GM19372 (cell line): ENCODE measurements around the gene ZC3H18.

ENCODE experiments used
- ATAC-seq: cut with Tn5 transposase; IDR thresholded peaks from one replicate; pipeline ENCODE4 v1.9.1; 2021; ENCODE audit warnings: mild to moderate bottlenecking, low read depth, moderate library complexity; ENCODE audit not compliant: unreplicated experiment

Gene ZC3H18

DNA sequence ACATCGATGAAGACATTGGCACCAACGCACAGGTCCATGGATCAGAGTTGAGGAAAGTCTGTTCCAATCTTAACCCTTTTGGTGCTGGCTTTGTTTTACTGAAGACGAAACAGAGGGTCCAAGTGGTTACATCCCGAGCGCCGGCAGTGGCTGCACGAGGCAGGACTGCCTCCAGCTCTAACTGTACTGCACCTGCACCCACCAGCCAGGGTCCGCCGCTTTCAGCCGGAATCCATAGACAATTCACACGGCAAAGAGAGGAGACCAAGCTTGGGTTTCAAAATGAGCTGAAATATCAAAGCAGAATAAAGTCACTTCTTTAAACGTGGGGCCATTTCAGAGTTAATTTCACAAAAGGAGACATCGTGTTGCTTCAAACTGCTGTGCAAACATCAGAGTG is 21.2 kb upstream of the ZC3H18 start:
- no peak for ATAC-seq

DNA sequence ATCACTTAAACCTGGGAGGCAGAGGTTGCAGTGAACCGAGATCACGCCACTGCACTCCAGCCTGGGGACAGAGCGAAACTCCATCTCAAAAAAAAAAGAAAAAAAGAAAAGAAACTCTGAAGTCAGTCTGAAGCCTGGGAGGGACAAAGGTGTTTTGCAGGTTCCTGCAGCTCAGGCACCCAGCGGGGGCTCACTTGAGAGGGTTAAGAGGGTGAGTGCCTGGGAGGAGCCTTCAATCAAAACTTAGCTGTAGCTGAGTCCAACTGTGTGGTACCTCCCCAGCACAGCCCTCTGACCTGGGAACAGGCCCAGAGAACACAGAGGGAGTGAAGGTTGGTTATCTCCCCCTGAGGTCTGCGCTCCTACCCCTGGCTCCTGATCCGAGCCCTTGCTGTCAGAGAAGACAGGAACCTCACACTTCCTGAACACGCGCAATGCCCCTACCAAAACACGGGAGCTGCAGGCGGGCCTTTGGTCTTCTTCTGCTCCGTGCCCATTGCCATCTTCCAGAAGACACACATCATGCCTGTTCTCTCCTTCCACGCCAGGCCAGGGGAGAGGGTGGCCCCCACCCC is 20.4 kb upstream of the ZC3H18 start:
- ATAC-seq, result no peak

DNA sequence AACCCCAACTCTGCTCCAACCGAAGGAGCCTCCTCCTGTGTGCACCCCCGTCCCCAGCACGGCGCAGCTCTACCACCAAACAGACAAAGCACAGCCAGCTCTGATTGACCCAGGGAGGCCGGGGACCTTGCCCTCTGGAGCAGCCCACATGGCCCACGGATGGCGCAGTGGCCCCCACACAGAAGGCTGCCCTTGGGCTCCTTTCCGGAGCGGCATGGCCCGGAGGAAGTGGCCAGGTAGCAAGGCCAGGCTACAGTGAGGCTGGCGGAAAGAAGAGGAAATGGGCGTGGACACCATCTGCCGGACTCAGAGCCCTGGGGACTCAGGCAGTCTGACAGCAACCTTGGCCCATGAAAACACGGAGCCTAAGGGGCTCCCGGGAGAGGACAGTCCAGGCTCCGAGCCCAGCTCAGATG is 19.9 kb upstream of the ZC3H18 start:
- ATAC-seq, result no peak

DNA sequence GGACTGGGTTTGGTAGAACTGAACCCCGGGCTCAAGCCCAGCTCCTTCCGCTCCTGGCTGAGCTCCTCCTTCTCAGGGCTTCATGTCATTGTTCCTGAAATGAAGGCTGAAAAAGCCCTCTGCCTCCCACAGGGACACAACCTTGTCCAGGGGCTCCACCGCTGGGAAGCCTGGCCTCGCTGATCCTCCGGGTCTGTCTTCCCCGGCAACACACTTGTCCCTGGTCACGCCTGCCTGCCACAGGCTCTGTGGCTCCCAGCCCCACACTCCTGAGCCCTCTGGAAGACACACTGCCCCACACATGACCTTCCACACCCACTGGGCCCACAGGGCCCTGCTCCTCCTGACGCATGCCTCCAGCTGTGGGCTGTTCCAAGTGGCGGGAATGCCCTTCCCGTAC is 18.0 kb upstream of the ZC3H18 start:
- ATAC-seq, result no peak

DNA sequence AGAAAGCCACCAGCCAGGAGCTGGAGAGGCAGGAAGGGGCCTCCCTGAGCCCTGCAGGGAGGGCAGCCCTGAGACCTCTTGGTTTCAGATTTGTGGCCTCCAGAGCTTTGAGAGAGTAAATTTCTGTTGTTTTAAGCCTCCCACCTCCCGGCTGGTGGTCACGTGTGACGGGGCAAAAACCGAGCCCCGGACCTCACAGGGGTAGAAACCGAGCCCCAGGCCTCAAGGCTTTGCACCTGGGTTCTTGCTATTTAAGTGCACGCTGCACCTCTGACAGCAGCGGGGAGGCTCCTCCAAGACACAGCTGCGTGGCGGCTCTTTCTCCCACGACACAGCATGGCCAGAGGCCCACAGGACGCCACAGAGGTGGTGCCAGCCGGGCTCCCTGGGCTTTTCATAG is 17.4 kb upstream of the ZC3H18 start:
- no peak for ATAC-seq

DNA sequence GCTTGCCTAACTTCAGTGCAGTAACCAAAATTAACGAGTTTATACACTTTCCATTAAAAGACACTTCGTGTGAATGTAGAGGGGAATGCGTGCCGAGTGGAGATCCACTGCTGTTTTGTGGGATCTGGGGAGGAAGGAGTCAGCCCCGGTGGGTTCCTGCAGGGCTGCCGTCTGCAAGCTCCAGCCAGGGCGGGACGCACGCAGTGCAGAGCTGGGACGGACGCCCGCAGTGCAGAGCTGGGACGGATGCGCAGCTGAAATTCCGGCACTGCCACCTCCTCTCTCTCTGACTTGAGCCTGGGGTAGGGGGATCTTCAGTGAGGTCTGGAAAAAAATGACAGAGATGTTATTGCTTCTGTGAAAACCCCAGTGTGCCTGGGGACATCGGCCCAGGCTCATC is 16.5 kb upstream of the ZC3H18 start:
- ATAC-seq, result no peak

DNA sequence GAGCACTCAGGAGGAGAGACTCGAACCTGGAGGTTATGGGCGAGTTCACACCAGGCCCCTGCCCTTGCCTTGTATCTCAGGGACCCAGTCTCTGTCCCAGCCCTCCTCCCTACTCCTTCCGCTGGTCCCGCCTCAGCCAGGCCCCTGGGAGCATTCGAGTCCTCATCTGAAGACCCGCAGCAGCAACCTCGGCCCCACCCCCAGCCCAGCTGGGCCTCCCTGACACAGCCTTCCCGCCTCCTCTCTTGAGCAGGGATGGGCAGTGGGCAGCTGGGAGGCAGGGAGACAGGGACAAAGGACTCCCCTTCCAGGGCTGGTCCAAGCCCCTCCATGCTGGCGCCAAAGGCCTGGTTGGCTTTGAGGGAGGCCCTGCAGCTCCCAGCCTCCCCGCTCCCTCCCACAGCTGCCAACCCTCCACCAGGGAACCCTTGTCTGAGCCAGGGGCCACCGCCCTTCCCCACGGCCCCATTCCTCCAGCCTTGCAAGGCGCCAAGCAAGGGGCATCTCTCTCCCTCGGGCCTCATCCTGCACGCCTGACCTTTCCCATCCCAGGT is 15.4 kb upstream of the ZC3H18 start:
- no peak for ATAC-seq

DNA sequence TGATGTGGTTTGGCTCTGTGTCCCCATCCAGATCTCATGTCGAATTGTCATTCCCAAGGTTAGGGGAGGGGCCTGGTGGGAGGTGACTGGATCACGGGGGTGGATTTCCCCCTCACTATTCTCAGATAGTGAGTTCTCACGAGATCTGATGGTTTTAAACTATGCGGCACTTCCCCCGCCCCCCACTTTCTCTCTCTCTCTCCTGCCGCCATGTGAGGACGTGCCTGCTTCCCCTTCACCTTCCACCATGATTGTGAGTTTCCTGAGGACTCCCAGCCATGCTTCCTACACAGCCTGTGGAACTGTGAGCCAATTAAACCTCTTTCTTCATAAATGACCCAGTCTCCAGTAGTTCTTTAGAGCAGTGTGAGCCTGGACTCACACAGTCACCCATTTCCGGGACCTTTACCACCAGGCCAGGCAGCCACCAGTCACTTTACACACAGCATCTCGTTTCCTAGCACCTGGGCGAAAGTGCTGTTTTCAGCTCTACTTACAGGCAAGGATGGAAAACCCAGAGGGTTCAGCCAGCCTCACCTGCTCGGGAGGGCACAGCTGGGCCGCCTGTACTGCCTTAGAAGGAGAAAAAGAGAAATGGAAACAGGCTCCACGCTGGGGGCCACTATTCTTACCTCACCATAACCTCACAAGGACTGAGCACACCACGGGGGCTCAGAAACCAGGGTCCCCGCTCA is 13.8 kb upstream of the ZC3H18 start:
- no peak for ATAC-seq

DNA sequence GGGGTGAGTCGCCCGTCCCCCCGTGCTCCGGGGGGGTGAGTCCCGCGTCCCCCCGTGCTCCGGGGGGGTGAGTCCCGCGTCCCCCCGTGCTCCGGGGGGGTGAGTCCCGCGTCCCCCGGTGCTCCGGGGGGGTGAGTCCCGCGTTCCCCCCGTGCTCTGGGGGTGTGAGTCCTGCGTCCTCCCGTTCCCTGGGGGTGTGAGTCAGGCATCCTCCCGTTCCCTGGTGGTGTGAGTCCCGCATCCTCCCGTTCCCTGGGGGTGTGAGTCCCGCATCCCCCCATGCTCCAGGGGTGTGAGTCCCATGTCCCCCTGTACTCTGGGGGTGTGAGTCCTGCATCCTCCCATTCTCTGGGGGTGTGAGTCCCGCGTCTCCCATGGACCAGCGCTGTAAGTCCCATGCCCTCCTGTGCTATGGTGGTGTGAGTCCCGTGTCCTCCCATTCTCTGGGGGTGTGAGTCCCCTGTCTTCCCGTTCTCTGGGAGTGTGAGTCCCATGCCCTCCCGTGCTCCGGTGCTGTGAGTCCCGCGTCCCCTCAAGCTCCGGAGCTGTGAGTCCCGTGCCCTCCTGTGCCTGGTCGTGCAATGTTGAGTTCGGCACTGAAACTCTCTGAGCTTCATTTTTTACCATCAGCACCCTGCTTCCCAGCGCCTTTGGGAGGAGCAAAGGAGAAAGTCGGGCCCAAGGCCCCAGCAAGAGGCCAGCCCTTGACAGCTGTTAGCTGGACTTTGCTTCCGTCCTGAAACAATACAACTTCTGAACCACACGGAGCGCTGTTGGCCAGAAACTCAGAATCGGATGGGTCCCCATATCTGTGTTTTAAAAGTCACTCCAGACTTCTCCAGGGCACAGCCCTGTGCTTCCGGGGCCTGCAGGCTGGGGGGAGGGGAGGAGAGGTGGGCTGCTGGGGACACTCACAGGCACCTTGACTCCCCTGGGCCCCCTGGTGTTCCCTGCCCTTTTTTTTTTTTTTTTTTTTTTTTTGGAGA is 11.5 kb upstream of the ZC3H18 start:
- ATAC-seq, result no peak

DNA sequence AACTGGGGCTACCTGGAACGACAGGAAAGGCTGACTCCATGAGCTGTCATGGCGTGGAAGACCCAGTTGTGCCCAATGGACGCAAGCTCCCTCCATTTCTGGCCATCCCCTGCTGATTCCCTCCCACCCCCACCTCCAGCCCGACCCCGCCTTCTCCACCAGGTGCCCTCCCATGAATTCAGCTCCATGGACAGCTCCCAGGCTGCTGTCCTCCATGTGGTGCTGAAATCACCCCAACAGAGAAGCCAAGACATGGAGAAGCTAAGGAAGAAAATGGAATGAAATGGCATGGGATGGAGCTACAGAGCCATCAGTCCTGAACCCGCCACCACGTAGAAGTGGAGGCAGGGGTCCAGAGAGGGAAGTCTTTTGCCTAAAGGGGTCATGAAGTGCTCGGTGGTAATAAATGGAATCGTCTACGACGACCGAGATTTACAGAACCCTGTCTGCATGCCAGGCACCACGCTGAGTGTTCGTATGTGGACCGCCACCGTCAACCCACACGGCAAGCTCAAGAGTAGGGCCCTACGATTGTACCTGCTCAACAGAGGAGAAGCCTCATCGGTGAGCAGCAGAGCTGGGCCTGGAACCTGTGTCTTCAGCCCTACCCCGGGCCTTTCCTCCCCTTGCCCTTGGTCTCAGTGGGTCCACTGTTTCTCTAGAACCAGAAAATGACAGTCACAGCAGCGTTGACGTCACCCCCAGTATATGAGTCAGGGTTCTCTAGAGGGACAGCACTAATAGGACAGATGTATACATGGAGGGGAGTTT is 9.3 kb upstream of the ZC3H18 start:
- ATAC-seq, result no peak

DNA sequence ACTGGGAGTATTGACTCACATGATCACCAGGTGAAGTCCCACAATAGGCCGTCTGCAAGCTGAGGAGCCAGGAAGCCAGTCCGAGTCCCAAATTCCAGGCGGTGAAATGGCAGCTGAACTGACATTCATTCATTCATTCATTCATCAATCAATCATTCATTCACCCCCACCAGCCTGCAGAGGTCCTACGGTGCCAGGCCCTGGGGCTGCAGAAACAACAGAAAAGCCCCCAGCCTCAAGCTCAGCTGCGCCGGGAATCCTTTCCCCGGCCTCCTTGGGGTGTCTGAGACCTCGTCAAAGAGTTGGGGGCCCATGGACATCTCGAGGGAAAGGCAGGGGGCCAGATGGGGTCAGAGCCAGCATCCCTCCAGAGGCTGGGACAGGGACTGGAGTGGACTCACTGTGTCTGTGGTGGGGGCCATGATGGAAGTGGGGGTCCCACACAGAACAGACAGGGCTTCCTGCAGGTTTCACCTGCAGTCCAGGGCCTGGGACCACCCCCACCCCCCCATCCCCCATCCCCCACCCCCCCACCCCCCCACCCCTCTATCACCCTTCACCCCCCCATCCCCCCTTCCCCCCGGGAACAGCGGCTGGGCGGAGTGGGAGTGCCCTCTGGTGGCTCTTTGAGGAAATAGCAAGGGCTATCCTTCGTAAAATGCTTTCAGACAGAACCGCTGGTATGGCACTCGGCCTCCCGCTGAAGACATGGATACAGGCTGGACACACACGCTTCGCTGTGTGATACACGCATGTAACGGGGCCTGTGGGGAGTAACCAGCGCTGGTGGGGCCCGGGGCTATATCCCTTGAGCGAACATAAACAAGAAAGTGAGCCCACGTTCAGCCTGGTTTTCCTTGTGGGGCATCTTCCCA is 8.5 kb upstream of the ZC3H18 start:
- no peak for ATAC-seq

DNA sequence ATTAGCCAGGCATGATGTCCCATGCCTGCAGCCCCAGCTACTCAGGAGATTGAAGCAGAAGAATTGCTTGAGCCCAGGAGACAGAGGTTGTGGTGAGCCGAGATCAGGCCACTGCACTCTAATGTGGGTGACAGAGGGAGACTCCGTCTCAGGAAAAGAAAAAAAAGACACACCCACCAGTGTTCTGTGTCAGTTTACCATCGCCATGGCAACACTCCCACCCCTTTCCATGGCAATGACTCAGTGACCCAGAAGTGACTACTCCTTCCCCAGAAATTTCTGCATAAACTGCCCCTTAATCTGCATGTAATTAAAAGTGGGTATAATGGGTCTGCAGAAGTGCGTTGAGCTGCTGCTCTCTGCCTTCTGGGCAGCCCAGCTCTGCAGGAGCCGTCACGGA is 4.0 kb upstream of the ZC3H18 start:
- ATAC-seq, result no peak

DNA sequence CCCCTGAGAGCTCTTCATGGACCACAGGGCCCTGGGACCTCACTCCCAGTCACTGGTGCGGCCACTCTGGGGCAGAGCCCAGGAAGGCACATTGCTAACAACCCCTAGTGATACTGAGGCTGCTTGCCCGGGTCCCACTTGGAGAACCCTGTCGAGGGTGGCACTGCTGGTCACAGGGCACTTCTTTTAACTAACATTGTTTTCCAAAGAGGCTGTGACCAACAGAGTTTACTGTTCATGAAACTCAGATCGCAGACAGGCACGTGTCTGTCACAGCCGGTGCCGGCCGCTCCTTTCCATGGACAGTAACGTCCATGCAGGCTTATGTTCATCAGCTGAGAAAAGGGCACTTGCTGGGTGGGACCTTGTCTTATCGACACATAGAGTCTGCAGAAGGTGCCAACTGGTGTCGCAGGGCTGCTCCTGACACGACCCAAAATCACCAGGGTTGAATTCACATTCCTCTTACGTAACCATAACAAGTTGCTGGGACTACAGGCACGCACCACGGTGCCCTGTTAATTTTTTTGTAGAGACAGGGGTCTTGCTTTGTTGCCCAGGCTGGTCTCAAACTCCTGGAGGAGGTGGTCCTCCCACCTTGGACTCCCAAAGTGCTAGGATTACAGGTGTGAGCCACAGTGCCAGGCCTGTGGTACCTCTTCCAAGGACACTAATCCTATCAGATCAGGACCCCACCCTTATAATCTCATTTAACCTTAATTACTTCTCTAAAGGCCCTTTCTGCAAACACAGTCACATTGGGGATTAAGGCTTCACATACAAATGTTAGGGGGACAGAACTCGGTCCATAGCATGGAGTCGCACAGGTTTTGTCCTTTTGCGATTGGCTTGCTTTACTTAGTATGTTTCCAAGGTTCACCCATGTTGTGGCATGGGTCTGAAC is 1.2 kb upstream of the ZC3H18 start:
- no peak for ATAC-seq

DNA sequence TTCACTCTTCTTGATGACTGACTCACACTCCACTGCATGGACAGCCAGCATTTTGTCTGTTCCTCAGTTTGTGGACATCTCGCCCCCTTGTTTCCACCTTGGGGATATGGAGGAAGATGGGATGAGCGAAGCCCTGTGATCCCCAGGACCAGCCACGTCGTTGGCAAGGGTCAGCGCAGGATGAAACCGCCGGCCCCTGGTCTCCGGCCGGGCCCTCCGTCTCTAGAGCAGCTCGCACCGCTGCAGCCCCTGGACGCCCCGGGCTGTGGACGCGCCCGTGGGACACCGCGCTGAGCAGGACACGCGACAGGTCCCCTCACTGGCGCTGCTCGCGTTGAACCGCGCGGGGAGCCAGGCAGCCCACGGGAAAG is 604 bp upstream of the ZC3H18 start:
- ATAC-seq, result peak; percentile 19

DNA sequence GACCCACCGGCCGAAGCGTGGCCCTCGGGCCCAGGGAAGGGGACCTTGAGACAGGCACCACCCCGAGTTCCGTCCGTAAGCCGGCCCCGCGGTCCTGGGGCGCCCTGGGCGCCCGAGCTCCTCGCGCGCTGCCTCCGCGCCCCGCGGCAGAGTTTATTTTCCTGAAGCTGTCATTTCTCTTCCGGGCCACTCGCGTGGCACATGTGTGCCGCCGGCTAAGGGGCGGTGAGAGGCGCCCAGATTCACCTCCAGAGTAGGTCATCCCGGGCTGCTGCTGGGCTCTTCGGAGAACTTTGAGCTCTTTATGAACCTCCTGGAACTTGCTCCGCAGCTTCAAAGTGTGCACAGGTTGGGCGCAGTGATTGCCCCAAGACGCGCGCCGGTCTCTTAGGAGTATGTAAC is 489 bp downstream of the ZC3H18 start:
- no peak for ATAC-seq

DNA sequence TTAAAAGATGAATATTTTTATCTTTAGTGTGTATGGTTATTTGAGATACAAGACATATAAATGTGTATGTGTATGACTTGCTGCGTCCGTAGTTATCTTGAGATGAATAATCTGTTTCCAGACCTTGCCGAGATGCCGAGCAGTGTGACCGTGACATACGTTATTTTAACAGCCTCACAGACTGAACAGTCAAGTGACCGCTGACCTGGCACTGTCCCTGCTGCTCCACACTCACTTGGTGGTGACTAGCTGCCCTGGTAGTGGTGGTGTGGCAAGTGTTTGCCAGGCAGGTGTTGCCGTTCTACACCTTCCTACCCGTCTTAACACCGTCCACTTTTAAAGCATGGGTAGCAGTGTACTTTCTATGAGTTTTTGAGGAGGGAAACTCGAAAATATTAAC is 5.0 kb downstream of the ZC3H18 start:
- no peak for ATAC-seq

DNA sequence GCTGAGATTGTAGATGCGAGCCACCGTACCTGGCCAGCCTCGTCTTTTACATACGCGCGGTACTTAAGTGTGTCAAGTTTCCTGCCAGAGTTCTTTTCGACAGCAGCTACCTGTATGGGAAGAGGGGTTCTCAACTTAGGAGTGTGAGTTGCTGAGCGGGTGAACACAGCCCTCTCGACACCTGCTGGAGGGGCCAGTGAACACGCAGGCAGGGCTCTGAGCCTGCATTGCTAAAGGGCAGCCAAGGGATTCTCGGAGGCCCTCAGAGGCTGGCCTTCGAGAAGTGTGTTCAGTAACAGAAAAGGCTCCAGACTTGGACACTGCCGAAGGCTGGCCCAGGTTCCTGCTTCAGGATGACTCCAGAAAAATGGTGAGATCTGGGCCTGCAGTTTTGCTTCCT is 6.1 kb downstream of the ZC3H18 start:
- ATAC-seq, result no peak

DNA sequence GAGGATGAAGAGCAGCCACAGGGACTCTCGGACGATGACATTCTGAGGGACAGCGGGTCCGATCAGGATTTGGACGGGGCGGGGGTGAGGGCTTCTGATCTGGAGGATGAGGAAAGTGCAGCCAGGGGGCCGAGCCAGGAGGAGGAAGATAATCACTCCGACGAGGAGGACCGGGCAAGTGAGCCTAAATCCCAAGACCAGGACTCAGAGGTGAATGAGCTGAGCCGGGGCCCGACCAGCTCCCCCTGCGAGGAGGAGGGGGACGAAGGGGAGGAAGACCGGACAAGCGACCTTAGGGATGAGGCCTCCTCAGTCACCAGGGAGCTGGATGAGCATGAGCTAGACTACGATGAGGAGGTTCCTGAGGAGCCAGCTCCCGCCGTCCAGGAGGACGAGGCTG is 7.0 kb downstream of the ZC3H18 start:
- no peak for ATAC-seq
